Stimulated activated memory B cell treated with anti-CD40 and anti-IgM and Interleukin-4, amounts not matched to agents 10 μg/mL and 1 μg/mL and 100 μg/mL, for 72 hours (primary cell): ENCODE measurements around the gene OVOL1.
A peak's percentile ranks its signal among the peaks of the same experiment; 100 is the strongest.

Experiments used
- ATAC-seq: fragments of 150-1000 bp; cut with Tn5 transposase; 2 replicates; pipeline ENCODE4 v1.10.0; 2021
- H3K27ac Mint-ChIP-seq: one replicate; pipeline ENCODE4 v1.8.0; 2022; ENCODE audit warnings: mild to moderate bottlenecking, mixed read lengths
- H3K27me3 Mint-ChIP-seq: one replicate; pipeline ENCODE4 v1.8.0; 2022; ENCODE audit warnings: mixed read lengths
- H3K36me3 Mint-ChIP-seq: one replicate; pipeline ENCODE4 v1.8.0; 2022; ENCODE audit warnings: mixed read lengths
- H3K4me1 Mint-ChIP-seq: one replicate; pipeline ENCODE4 v1.8.0; 2022; ENCODE audit warnings: mixed read lengths
- H3K4me3 Mint-ChIP-seq: one replicate; pipeline ENCODE4 v1.8.0; 2022; ENCODE audit warnings: mild to moderate bottlenecking, moderate library complexity, mixed read lengths
- H3K9me3 Mint-ChIP-seq: one replicate; pipeline ENCODE4 v1.8.0; 2022; ENCODE audit warnings: mixed read lengths

Gene OVOL1

GRCh38 chr11:65771589-65772112 is 15.2 kb upstream of the OVOL1 start:
- peaks cover 2% of the 10 kb centered on the region for H3K36me3 Mint-ChIP-seq
- no peak overlapping the region for H3K4me3 Mint-ChIP-seq
- ATAC-seq: no peak
- no peaks in the 10 kb centered on the region for H3K27me3 Mint-ChIP-seq
- no peaks in the 10 kb centered on the region for H3K9me3 Mint-ChIP-seq
- H3K4me1 Mint-ChIP-seq: peaks cover 31% of the 10 kb centered on the region
- no peak overlapping the region for H3K27ac Mint-ChIP-seq

- H3K4me3 Mint-ChIP-seq: no peak overlapping the region
- H3K9me3 Mint-ChIP-seq: no peaks in the 10 kb centered on the region
- H3K27me3 Mint-ChIP-seq: no peaks in the 10 kb centered on the region
- peaks cover 36% of the 10 kb centered on the region for H3K4me1 Mint-ChIP-seq
- ATAC-seq: no peak
- H3K36me3 Mint-ChIP-seq: peaks cover 12% of the 10 kb centered on the region
- no peak overlapping the region for H3K27ac Mint-ChIP-seq
Observed at GRCh38 chr11:65773784-65774411, 13.0 kb upstream of the OVOL1 start.

- no peaks in the 10 kb centered on the region for H3K9me3 Mint-ChIP-seq
- peaks cover 12% of the 10 kb centered on the region for H3K36me3 Mint-ChIP-seq
- H3K4me3 Mint-ChIP-seq: no peak overlapping the region
- ATAC-seq: no peak
- H3K4me1 Mint-ChIP-seq: peaks cover 39% of the 10 kb centered on the region
- no peaks in the 10 kb centered on the region for H3K27me3 Mint-ChIP-seq
- no peak overlapping the region for H3K27ac Mint-ChIP-seq
Observed at GRCh38 chr11:65774525-65775306, 12.1 kb upstream of the OVOL1 start.

GRCh38 chr11:65776196-65776595 is 10.7 kb upstream of the OVOL1 start:
- H3K4me1 Mint-ChIP-seq: peaks cover 33% of the 10 kb centered on the region
- H3K4me3 Mint-ChIP-seq: no peak overlapping the region
- H3K27ac Mint-ChIP-seq: peak overlapping the region; percentile 75
- H3K9me3 Mint-ChIP-seq: no peaks in the 10 kb centered on the region
- no peaks in the 10 kb centered on the region for H3K27me3 Mint-ChIP-seq
- ATAC-seq: peak; percentile 31
- H3K36me3 Mint-ChIP-seq: peaks cover 12% of the 10 kb centered on the region

- H3K4me1 Mint-ChIP-seq: peaks cover 29% of the 10 kb centered on the region
- peaks cover 12% of the 10 kb centered on the region for H3K36me3 Mint-ChIP-seq
- no peak for ATAC-seq
- no peak overlapping the region for H3K4me3 Mint-ChIP-seq
- peak overlapping the region; percentile 75 for H3K27ac Mint-ChIP-seq
- no peaks in the 10 kb centered on the region for H3K9me3 Mint-ChIP-seq
- H3K27me3 Mint-ChIP-seq: no peaks in the 10 kb centered on the region
Observed at GRCh38 chr11:65776710-65777141, 10.1 kb upstream of the OVOL1 start.

GRCh38 chr11:65777241-65777640 is 9.6 kb upstream of the OVOL1 start:
- no peak overlapping the region for H3K4me3 Mint-ChIP-seq
- no peaks in the 10 kb centered on the region for H3K27me3 Mint-ChIP-seq
- ATAC-seq: no peak
- H3K9me3 Mint-ChIP-seq: no peaks in the 10 kb centered on the region
- peaks cover 12% of the 10 kb centered on the region for H3K36me3 Mint-ChIP-seq
- H3K27ac Mint-ChIP-seq: peak overlapping the region; percentile 75
- peaks cover 32% of the 10 kb centered on the region for H3K4me1 Mint-ChIP-seq

- Mint-ChIP-seq H3K4me1 (peaks cover 38% of the 10 kb centered on the region), H3K27ac (no peak overlapping the region), H3K9me3 (no peaks in the 10 kb centered on the region), H3K36me3 (peaks cover 12% of the 10 kb centered on the region), H3K4me3 (no peak overlapping the region), H3K27me3 (no peaks in the 10 kb centered on the region)
- no peak for ATAC-seq
Observed at GRCh38 chr11:65777821-65778361, 9.0 kb upstream of the OVOL1 start.

GRCh38 chr11:65778431-65778900 is 8.4 kb upstream of the OVOL1 start:
- no peaks in the 10 kb centered on the region for H3K9me3 Mint-ChIP-seq
- H3K27me3 Mint-ChIP-seq: no peaks in the 10 kb centered on the region
- no peak overlapping the region for H3K4me3 Mint-ChIP-seq
- ATAC-seq: no peak
- peaks cover 12% of the 10 kb centered on the region for H3K36me3 Mint-ChIP-seq
- H3K4me1 Mint-ChIP-seq: peaks cover 43% of the 10 kb centered on the region
- H3K27ac Mint-ChIP-seq: no peak overlapping the region

GRCh38 chr11:65778901-65779668 is 7.8 kb upstream of the OVOL1 start:
- no peak for ATAC-seq

GRCh38 chr11:65779669-65779918 is 7.3 kb upstream of the OVOL1 start:
- Mint-ChIP-seq H3K36me3 (peaks cover 12% of the 10 kb centered on the region), H3K27ac (peak overlapping the region; percentile 95), H3K27me3 (no peaks in the 10 kb centered on the region), H3K4me3 (peak overlapping the region; percentile 96), H3K4me1 (peaks cover 43% of the 10 kb centered on the region), H3K9me3 (no peaks in the 10 kb centered on the region)
- no peak for ATAC-seq

More at GRCh38 chr11:65778901-65779668, 7.8 kb upstream of the OVOL1 start:
- Mint-ChIP-seq H3K27ac (peak overlapping the region; percentile 95), H3K4me1 (peaks cover 43% of the 10 kb centered on the region), H3K27me3 (no peaks in the 10 kb centered on the region), H3K9me3 (no peaks in the 10 kb centered on the region), H3K36me3 (peaks cover 12% of the 10 kb centered on the region), H3K4me3 (peak overlapping the region; percentile 72)

GRCh38 chr11:65779919-65780769 is 6.7 kb upstream of the OVOL1 start:
- Mint-ChIP-seq H3K36me3 (peaks cover 12% of the 10 kb centered on the region), H3K4me3 (peak overlapping the region; percentile 96), H3K27ac (peak overlapping the region; percentile 95), H3K27me3 (no peaks in the 10 kb centered on the region), H3K4me1 (peaks cover 43% of the 10 kb centered on the region), H3K9me3 (no peaks in the 10 kb centered on the region)
- ATAC-seq: peak; percentile 81

- Mint-ChIP-seq H3K4me3 (peak within 1 kb of the TSS; percentile 96), H3K36me3 (peaks cover 12% of the 10 kb centered on the region), H3K27me3 (no peaks in the 10 kb centered on the region), H3K4me1 (peaks cover 48% of the 10 kb centered on the region), H3K9me3 (no peaks in the 10 kb centered on the region), H3K27ac (peak within 1 kb of the TSS; percentile 95)
- ATAC-seq: peak; percentile 81
Observed at GRCh38 chr11:65780770-65781151, 6.1 kb upstream of the OVOL1 start, which contains the start of gene AP5B1. Gene AP5B1, minus strand, starts transcription at chr11:65780976. Its CDS starts 385 bp downstream, at chr11:65780591.

GRCh38 chr11:65781152-65781961 is 5.5 kb upstream of the OVOL1 start:
- Mint-ChIP-seq H3K27me3 (no peaks in the 10 kb centered on the region), H3K27ac (no peak overlapping the region), H3K4me1 (peaks cover 46% of the 10 kb centered on the region), H3K36me3 (peaks cover 12% of the 10 kb centered on the region), H3K9me3 (no peaks in the 10 kb centered on the region), H3K4me3 (peak overlapping the region; percentile 50)
- ATAC-seq: peak; percentile 67
